Measurements from ENCODE around the gene SERINC5.
A peak's percentile ranks its signal among the peaks of the same experiment; 100 is the strongest.
"Not testable (repeated sequence)": the region's sequence is repeated elsewhere in the genome, so short reads cannot be mapped to it uniquely, and the experiment has no call there.

The SERINC5 gene

GRCh38 chr5:80212171-80212667 is 43.6 kb downstream of the SERINC5 start:
- Mint-ChIP-seq H3K4me3 (no peak overlapping the region), H3K9me3 (no peaks in the 10 kb centered on the region), H3K36me3 (ENCODE audit: low read depth) (peaks cover 40% of the 10 kb centered on the region), H3K27me3 (no peaks in the 10 kb centered on the region), H3K4me1 (ENCODE audit: low read depth) (peaks cover 55% of the 10 kb centered on the region), H3K27ac (no peak overlapping the region)
- intact Hi-C loops (cut with micrococcal nuclease), result no loop called here

DNA sequence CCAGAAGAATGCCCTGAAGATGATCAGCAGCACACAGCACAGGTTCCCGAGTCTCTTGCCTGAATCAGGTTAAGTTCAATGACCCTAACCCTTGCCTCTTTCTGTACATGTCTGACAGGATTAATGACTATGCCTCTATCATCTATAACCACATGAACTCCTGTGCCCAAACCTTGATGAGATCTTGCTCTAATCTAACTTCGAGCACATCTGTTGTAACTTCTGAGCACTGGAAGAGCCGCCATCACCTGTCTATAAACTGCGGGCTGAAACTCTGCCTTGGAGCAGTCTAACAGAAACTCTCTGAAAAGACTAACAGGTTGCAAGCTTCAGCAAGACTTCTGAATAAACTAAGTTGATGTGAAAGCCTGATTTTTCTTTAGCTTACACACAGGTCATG is 44.5 kb downstream of the SERINC5 start:
- Mint-ChIP-seq H3K4me3 (no peak overlapping the region), H3K4me1 (ENCODE audit: low read depth) (peaks cover 58% of the 10 kb centered on the region)
- intact Hi-C loops (cut with micrococcal nuclease), result no loop called here

DNA sequence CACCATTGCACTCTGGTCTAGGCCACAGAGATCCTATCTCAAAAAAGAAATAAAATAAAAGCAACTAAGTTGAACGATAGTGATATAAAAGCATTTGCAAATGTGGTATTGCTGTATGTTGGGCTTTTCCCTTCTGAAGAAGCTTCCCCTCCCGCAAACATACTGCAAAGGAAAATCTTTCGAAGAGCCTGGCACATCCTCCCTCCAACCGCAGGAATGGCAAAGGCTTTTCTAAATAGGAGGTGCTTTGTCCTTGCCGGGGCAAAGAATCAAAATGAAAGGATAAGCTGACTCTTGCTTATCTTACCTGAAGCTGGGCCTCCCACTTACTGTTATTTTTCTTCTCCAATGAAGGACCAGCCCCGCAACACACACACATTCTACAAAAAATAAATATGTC is 45.8 kb downstream of the SERINC5 start:
- Mint-ChIP-seq H3K27ac (no peak overlapping the region), H3K36me3 (ENCODE audit: low read depth) (peaks cover 25% of the 10 kb centered on the region), H3K4me1 (ENCODE audit: low read depth) (peaks cover 57% of the 10 kb centered on the region), H3K4me3 (no peak overlapping the region), H3K9me3 (no peaks in the 10 kb centered on the region), H3K27me3 (no peaks in the 10 kb centered on the region)
- intact Hi-C loops (cut with micrococcal nuclease), result no loop called here

More for the DNA sequence above, 44.5 kb downstream of the SERINC5 start:
- Mint-ChIP-seq H3K9me3 (no peaks in the 10 kb centered on the region), H3K36me3 (ENCODE audit: low read depth) (peaks cover 36% of the 10 kb centered on the region), H3K27me3 (no peaks in the 10 kb centered on the region), H3K27ac (no peak overlapping the region)

DNA sequence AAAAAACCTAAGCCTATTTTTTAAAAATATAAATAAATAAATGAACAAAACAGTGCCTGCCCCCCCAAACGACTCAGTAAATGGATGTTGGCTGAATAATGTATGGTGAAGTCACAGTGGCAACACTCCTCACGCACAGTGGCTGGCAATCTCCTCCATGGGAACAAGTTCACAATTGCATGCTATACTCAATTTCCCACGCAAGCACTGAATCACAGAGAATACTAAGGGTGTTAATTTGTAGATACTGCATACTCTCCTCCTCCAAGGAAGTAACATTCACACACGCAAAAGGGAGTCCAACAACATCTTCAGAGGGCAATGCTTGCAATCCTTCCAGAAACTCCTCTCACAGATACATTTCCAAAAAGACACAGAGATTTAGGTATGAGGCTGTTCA is 47.5 kb downstream of the SERINC5 start:
- Mint-ChIP-seq H3K36me3 (ENCODE audit: low read depth) (peaks cover 36% of the 10 kb centered on the region), H3K9me3 (no peaks in the 10 kb centered on the region), H3K27ac (no peak overlapping the region), H3K4me1 (ENCODE audit: low read depth) (peaks cover 58% of the 10 kb centered on the region), H3K4me3 (no peak overlapping the region), H3K27me3 (no peaks in the 10 kb centered on the region)
- intact Hi-C loops (cut with micrococcal nuclease), result no loop called here

DNA sequence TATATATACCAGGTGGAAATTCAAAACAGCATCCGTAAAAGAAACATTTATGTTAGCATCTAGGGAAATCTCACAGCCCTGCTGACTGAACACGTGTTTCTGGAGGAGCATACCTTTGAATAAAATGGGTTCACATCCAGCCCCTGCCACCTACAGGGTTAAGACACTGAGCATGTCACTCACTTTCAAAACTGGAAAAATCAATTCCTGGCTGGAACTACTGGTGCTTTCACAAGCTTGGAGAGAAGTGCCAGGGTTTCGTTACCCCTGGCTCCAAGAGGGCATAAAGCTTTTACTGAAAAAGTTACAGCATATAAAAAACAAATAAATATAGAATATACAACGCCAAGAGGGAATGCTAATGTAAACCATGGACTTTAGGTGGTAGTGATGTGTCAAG is 48.0 kb downstream of the SERINC5 start:
- no peaks in the 10 kb centered on the region for H3K27me3 Mint-ChIP-seq
- no peak overlapping the region for H3K27ac Mint-ChIP-seq
- no peaks in the 10 kb centered on the region for H3K9me3 Mint-ChIP-seq
- peaks cover 53% of the 10 kb centered on the region for H3K4me1 Mint-ChIP-seq (ENCODE audit: low read depth)
- H3K4me3 Mint-ChIP-seq, result no peak overlapping the region
- H3K36me3 Mint-ChIP-seq (ENCODE audit: low read depth), result peaks cover 39% of the 10 kb centered on the region
- intact Hi-C loops (cut with micrococcal nuclease), result no loop called here

GRCh38 chr5:80206282-80206681 is 49.6 kb downstream of the SERINC5 start:
- H3K27me3 Mint-ChIP-seq, result no peaks in the 10 kb centered on the region
- intact Hi-C loops (cut with micrococcal nuclease), result no loop called here
- H3K36me3 Mint-ChIP-seq (ENCODE audit: low read depth), result peaks cover 55% of the 10 kb centered on the region
- peak overlapping the region; percentile 28 for H3K27ac Mint-ChIP-seq
- H3K9me3 Mint-ChIP-seq, result no peaks in the 10 kb centered on the region
- H3K4me1 Mint-ChIP-seq (ENCODE audit: low read depth), result peaks cover 41% of the 10 kb centered on the region
- H3K4me3 Mint-ChIP-seq, result no peak overlapping the region

DNA sequence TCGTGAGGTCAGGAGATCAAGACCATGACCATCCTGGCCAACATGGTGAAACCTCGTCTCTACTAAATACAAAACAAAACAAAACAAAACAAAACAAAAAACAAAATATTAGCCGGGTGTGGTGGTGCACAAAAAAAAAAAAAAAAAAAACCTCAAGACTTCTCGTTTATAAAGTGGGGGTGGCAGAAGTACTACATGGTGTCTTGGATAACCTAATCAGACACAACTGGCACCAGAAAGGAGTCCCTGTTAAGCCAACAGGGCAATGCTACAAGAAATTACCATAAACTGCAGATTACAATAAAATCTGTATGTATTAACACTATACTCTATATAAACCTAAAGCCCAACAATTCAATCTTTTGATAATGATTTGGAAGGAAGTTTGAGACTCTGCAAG is 50.0 kb downstream of the SERINC5 start:
- Mint-ChIP-seq H3K4me1 (ENCODE audit: low read depth) (peaks cover 40% of the 10 kb centered on the region), H3K9me3 (no peaks in the 10 kb centered on the region), H3K27ac (peak overlapping the region; percentile 28), H3K4me3 (peak overlapping the region; percentile 20), H3K27me3 (no peaks in the 10 kb centered on the region), H3K36me3 (ENCODE audit: low read depth) (peaks cover 55% of the 10 kb centered on the region)
- intact Hi-C loops (cut with micrococcal nuclease), result no loop called here

- Mint-ChIP-seq H3K4me1 (ENCODE audit: low read depth) (peaks cover 33% of the 10 kb centered on the region), H3K9me3 (no peaks in the 10 kb centered on the region), H3K4me3 (no peak overlapping the region), H3K27me3 (no peaks in the 10 kb centered on the region), H3K27ac (peak overlapping the region; percentile 28), H3K36me3 (ENCODE audit: low read depth) (peaks cover 55% of the 10 kb centered on the region)
- intact Hi-C loops (cut with micrococcal nuclease), result no loop called here
Observed at GRCh38 chr5:80204808-80205614, 50.8 kb downstream of the SERINC5 start.

GRCh38 chr5:80201763-80202162 is 54.1 kb downstream of the SERINC5 start:
- H3K27ac Mint-ChIP-seq; H3K27me3 Mint-ChIP-seq; H3K4me3 Mint-ChIP-seq; intact Hi-C loops (cut with micrococcal nuclease); H3K9me3 Mint-ChIP-seq: not testable (repeated sequence)
- Mint-ChIP-seq H3K36me3 (ENCODE audit: low read depth) (peaks cover 72% of the 10 kb centered on the region), H3K4me1 (ENCODE audit: low read depth) (peaks cover 34% of the 10 kb centered on the region)

DNA sequence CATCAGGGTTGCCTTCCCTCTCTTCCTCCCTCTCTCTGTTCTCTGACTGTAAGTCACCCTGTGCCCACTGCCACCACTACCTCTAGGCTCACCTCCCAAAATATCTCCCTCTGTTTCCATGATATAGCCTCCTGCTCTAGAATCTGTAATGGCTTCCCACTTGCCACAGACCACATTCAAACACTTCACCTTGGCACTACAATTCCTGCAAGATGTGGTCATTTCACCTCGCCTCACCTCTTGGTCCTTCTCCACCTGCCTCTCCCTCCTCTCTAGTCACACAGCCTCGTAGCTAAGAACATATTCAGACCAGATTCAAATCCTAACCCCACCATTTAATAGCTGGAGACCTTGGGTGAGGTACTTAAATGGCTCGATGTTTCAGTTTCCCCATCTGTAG is 56.9 kb downstream of the SERINC5 start:
- H3K4me1 Mint-ChIP-seq (ENCODE audit: low read depth), result peaks cover 18% of the 10 kb centered on the region
- H3K9me3 Mint-ChIP-seq, result no peaks in the 10 kb centered on the region
- no peak overlapping the region for H3K4me3 Mint-ChIP-seq
- H3K27me3 Mint-ChIP-seq, result no peaks in the 10 kb centered on the region
- peak overlapping the region; percentile 21 for H3K27ac Mint-ChIP-seq
- intact Hi-C loops (cut with micrococcal nuclease), result no loop called here
- peaks cover 82% of the 10 kb centered on the region for H3K36me3 Mint-ChIP-seq (ENCODE audit: low read depth)

DNA sequence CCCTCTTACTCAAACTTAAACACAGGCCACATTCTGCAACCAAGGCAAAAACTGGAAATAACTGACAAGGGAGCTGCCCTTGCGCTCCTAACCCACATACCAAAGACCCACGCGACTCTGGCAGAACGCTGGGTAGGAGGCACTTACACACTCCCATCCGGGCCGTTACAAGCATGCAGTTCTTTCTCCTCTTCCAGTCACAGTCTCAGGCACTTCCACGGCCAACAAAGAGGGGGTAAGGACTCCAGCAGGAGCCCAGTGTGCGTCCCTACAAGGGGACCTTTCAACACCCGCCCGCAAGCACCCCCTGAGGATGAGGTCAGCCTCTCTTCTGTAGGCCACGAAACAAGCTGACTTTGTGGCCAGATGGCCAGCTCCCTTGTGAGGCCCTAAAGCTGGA is 57.4 kb downstream of the SERINC5 start:
- Mint-ChIP-seq H3K27ac (peak overlapping the region; percentile 21), H3K36me3 (ENCODE audit: low read depth) (peaks cover 84% of the 10 kb centered on the region), H3K27me3 (no peaks in the 10 kb centered on the region), H3K4me1 (ENCODE audit: low read depth) (peaks cover 22% of the 10 kb centered on the region), H3K9me3 (no peaks in the 10 kb centered on the region), H3K4me3 (no peak overlapping the region)
- intact Hi-C loops (cut with micrococcal nuclease), result no loop called here

DNA sequence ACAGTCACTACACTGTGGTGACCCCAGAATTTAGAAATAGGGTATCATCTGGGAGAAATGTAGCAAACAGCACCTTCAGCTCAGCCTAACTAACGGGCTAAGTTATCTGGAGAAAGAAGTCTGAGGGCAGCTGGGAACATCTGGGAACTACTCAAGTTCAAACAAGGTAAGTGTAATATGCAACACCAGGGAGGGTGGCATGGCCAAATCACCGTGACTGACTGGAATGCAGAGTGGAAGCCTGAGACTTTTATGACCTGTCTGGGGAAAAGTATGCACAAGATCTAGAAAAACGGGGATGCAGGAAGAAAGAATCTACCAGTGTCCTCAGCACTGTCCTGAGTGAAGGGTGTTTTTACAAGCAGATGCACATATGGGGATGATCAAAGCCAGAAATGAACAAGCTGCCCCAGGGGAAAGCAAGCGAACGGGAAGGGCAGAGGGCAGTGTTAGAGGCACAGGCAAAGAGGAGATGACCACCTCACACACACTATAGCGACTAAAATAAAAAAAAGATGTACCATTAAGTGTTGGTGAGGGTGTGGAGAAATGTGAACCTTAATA is 59.9 kb downstream of the SERINC5 start:
- Mint-ChIP-seq H3K4me1 (ENCODE audit: low read depth) (peaks cover 44% of the 10 kb centered on the region), H3K27ac (no peak overlapping the region), H3K9me3 (no peaks in the 10 kb centered on the region), H3K4me3 (no peak overlapping the region), H3K36me3 (ENCODE audit: low read depth) (peaks cover 74% of the 10 kb centered on the region), H3K27me3 (no peaks in the 10 kb centered on the region)
- intact Hi-C loops (cut with micrococcal nuclease), result no loop called here

GRCh38 chr5:80194468-80194867 is 61.4 kb downstream of the SERINC5 start:
- H3K9me3 Mint-ChIP-seq, result no peaks in the 10 kb centered on the region
- no peaks in the 10 kb centered on the region for H3K27me3 Mint-ChIP-seq
- intact Hi-C loops (cut with micrococcal nuclease), result no loop called here
- H3K4me1 Mint-ChIP-seq (ENCODE audit: low read depth), result peaks cover 50% of the 10 kb centered on the region
- peaks cover 60% of the 10 kb centered on the region for H3K36me3 Mint-ChIP-seq (ENCODE audit: low read depth)
- no peak overlapping the region for H3K27ac Mint-ChIP-seq
- no peak overlapping the region for H3K4me3 Mint-ChIP-seq

GRCh38 chr5:80193401-80193800 is 62.4 kb downstream of the SERINC5 start:
- Mint-ChIP-seq H3K36me3 (ENCODE audit: low read depth) (peaks cover 51% of the 10 kb centered on the region), H3K27ac (peak overlapping the region; percentile 68)
- intact Hi-C loops (cut with micrococcal nuclease), result no loop called here

More at GRCh38 chr5:80193401-80193800, 62.4 kb downstream of the SERINC5 start:
- no peaks in the 10 kb centered on the region for H3K9me3 Mint-ChIP-seq
- peaks cover 47% of the 10 kb centered on the region for H3K4me1 Mint-ChIP-seq (ENCODE audit: low read depth)
- H3K27me3 Mint-ChIP-seq, result no peaks in the 10 kb centered on the region
- H3K4me3 Mint-ChIP-seq, result no peak overlapping the region

Data from dendritic cell treated with granulocyte-macrophage colony-stimulating factor and Interleukin-4, amounts not matched to agents 40 ng/mL and 50 ng/mL, for 4 days (primary cell).